HG02610 (cell line): Measurements from ENCODE around the gene SSPN.

ENCODE experiments used
- ATAC-seq: cut with Tn5 transposase; IDR thresholded peaks from one replicate; pipeline ENCODE4 v1.9.1; 2021; ENCODE audit warnings: mild to moderate bottlenecking, moderate library complexity; ENCODE audit not compliant: unreplicated experiment

Gene SSPN

GRCh38 chr12:26195250-26195640, at the start of gene SSPN:
Gene SSPN (plus strand): TSS chr12:26195573. CDS start chr12:26195673, 100 bp downstream.
- ATAC-seq: no peak

- no peak for ATAC-seq
Observed at GRCh38 chr12:26148291-26148690, 47.1 kb upstream of the SSPN start.

- ATAC-seq: no peak
Observed at GRCh38 chr12:26149968-26150500, 45.3 kb upstream of the SSPN start.

GRCh38 chr12:26150736-26151450, 44.5 kb upstream of the SSPN start:
- no peak for ATAC-seq

GRCh38 chr12:26152507-26153102, 42.8 kb upstream of the SSPN start:
- no peak for ATAC-seq

- ATAC-seq: no peak
Observed at GRCh38 chr12:26153421-26154154, 41.8 kb upstream of the SSPN start.

- peak; percentile 91 for ATAC-seq
Observed at GRCh38 chr12:26156201-26156871, 39.0 kb upstream of the SSPN start.

GRCh38 chr12:26157001-26157400, 38.4 kb upstream of the SSPN start:
- peak; percentile 0 for ATAC-seq

- ATAC-seq: no peak
Observed at GRCh38 chr12:26158078-26158764, 37.2 kb upstream of the SSPN start.

- no peak for ATAC-seq
Observed at GRCh38 chr12:26162174-26162573, 33.2 kb upstream of the SSPN start.

- ATAC-seq: peak; percentile 79
Observed at GRCh38 chr12:26162905-26163304, 32.5 kb upstream of the SSPN start.

- no peak for ATAC-seq
Observed at GRCh38 chr12:26164118-26164517, 31.3 kb upstream of the SSPN start.

GRCh38 chr12:26172013-26172412, 23.4 kb upstream of the SSPN start:
- ATAC-seq: no peak

GRCh38 chr12:26172539-26172938, 22.8 kb upstream of the SSPN start:
- ATAC-seq: no peak

GRCh38 chr12:26172946-26173552, 22.3 kb upstream of the SSPN start:
- no peak for ATAC-seq

- no peak for ATAC-seq
Observed at GRCh38 chr12:26176725-26177124, 18.6 kb upstream of the SSPN start.

- ATAC-seq: peak; percentile 93
Observed at GRCh38 chr12:26177283-26177682, 18.1 kb upstream of the SSPN start.

- no peak for ATAC-seq
Observed at GRCh38 chr12:26179826-26180225, 15.5 kb upstream of the SSPN start.

- ATAC-seq: no peak
Observed at GRCh38 chr12:26182377-26182776, 13.0 kb upstream of the SSPN start.
